AG04450 (cell line): ENCODE measurements around the gene ZBED3. TPM values are rescaled to one million over a fixed set of nuclear protein-coding genes. Genes with fewer than 3 reads are reported as not detected.
A peak's percentile ranks its signal among the peaks of the same experiment; 100 is the strongest.
"Not testable (repeated sequence)": the region's sequence is repeated elsewhere in the genome, so short reads cannot be mapped to it uniquely, and the experiment has no call there.

ENCODE experiments used
- CTCF ChIA-PET: fragments of 300-600, 350-600 bp; formaldehyde crosslinking; extraction: SDS; loops from one replicate; lab custom pipeline; 2022; ENCODE audit warnings: antibody characterized with exemption, inconsistent platforms; lab: Charles Lee
- POLR2A ChIA-PET: fragments of 350-600 bp; formaldehyde crosslinking; extraction: SDS; loops from one replicate; lab custom pipeline; 2021; ENCODE audit warnings: antibody characterized with exemption, inconsistent platforms; lab: Yijun Ruan, JAX
- DNase-seq: peaks from one replicate; pipeline ENCODE4 v3.0.0-alpha.2; 2011; ENCODE audit warnings: low read depth, low spot score
- H3K27ac ChIP-seq: one replicate; pipeline ENCODE4 v1.5.1; 2012; ENCODE audit warnings: low read depth, low read length, control low read depth
- H3K27me3 ChIP-seq: one replicate; pipeline ENCODE4 v1.6.0; 2012; ENCODE audit warnings: low read length; ENCODE audit not compliant: control insufficient read depth, insufficient read depth
- H3K4me3 ChIP-seq: 2 replicates; pipeline ENCODE4 v1.5.1; 2011; ENCODE audit warnings: mild to moderate bottlenecking, low read depth, low read length, control low read depth
- H3K9me3 ChIP-seq: 2 replicates; pipeline ENCODE4 v1.5.1; 2012; ENCODE audit warnings: low read length; ENCODE audit not compliant: control insufficient read depth, insufficient read depth
- polyA plus RNA-seq: library from polyadenylated mRNA; depleted of rRNA; stranded (reverse); fragments of >200 nt; gene quantifications from 2 replicates; pipeline ENCODE4 v1.2.3, GENCODE V29; 2011
- TF ChIP-seq, protein P1 (sequence below): IDR thresholded peaks from 2 replicates; pipeline ENCODE4 v1.5.1; 2011; ENCODE audit warnings: low read depth, low read length, control low read depth, inconsistent platforms

Gene ZBED3
- polyA plus RNA-seq, 1 experiment, result 7.3 TPM

DNA sequence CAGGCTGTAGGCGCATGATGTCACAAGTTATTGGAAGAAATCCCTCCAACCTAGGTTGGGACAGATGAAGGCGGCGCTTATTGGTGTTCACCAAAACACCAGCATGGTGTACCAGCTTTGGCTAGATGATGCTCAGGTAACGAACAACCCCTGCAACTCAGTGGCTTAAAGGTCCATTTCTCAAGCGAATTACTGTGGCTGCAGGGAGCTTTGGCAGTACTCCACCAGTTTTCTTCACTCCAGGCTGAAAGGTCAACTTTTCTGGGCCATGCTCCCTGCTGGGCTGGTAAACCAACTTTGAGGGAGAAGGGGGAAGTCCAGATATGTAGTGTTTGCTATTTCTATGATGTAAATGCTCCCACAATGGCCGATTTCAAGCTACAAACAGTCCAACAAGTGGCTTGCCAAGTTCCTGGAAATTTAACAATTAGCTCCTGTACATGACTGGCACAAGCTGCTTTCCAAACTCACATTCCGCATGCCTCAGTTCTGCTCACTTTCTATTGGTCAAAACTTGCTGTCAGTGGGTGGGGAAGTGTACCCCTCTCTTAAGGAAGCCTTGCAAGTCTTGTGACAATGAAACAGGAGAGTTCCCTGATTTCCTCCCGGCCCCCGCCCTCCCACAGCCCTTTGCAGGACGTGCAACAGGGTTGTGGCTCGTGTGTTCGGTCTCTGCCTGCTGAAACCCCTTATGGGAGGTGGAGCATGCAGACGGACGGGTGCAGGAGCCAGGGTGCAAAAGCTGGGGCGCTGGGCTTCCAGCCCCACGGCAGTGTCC is 588 bp upstream of the ZBED3 start:
- ChIA-PET POLR2A (interaction anchor here (0.6 kb wide), 1 partner anchor 379 kb away, joined by 3 read pairs; no protein-coding TSS in a partner anchor), CTCF (interaction anchor here (1.9 to 4.0 kb wide), 4 partner anchors 10 to 406 kb away, joined by 5 to 39 read pairs (median 14); partner anchors contain the start of gene WDR41)
- Histone ChIP-seq H3K27ac (peak overlapping the region; percentile 88), H3K4me3 (peak overlapping the region; percentile 77), H3K9me3 (no peaks in the 10 kb centered on the region), H3K27me3 (no peaks in the 10 kb centered on the region)
- DNase-seq, result no peak
- TF ChIP-seq, protein P1, sequence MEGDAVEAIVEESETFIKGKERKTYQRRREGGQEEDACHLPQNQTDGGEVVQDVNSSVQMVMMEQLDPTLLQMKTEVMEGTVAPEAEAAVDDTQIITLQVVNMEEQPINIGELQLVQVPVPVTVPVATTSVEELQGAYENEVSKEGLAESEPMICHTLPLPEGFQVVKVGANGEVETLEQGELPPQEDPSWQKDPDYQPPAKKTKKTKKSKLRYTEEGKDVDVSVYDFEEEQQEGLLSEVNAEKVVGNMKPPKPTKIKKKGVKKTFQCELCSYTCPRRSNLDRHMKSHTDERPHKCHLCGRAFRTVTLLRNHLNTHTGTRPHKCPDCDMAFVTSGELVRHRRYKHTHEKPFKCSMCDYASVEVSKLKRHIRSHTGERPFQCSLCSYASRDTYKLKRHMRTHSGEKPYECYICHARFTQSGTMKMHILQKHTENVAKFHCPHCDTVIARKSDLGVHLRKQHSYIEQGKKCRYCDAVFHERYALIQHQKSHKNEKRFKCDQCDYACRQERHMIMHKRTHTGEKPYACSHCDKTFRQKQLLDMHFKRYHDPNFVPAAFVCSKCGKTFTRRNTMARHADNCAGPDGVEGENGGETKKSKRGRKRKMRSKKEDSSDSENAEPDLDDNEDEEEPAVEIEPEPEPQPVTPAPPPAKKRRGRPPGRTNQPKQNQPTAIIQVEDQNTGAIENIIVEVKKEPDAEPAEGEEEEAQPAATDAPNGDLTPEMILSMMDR, result no peak

DNA sequence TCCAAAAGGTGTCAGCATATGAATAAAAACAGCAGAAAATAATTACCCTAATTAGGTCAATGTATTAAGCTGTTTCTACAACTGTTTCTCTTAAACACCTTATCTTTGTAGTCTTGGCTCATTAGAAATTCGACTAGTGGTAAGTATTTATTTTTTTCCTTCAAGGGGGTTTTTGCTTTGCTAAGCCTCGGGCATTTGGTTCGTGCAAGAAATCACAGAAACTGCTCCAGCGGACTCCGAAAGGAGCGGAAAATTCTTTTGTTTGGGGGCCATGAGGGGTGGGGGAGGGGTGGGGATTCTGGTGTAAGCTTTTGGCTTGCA is 757 bp downstream of the ZBED3 start:
- Histone ChIP-seq H3K27ac (peak overlapping the region; percentile 88), H3K4me3 (peak overlapping the region; percentile 77), H3K27me3 (no peaks in the 10 kb centered on the region), H3K9me3 (no peaks in the 10 kb centered on the region)
- TF ChIP-seq, protein P1, result no peak
- DNase-seq, result no peak
- ChIA-PET POLR2A (interaction anchor here (0.5 to 1.5 kb wide), 2 partner anchors 9 to 56 kb away, joined by 3 to 6 read pairs; partner anchors contain the start of gene AGGF1), CTCF (interaction anchor here (0.9 to 4.0 kb wide), 7 partner anchors 9 to 407 kb away, joined by 3 to 39 read pairs (median 5); partner anchors contain the start of gene WDR41)

DNA sequence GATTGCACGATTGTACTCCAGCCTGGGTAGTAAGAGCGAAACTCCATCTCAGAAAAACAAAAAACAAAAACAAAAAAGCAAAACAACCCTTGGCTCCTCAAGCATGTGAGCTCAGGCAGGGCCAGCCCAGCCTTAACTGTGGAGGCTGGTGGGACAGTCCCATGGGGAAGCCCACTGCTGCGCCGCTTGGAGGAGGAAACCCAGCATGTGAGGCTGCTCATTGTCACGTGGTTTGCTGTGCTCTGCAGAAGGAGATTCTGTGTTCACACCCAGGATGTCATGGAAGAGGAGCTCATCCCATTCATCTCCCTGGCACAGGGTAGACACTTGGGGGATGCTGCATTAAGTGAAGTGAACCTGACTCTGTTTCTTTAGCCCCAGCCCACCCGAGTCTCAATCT is 4.0 kb downstream of the ZBED3 start:
- Histone ChIP-seq H3K4me3 (no peak overlapping the region), H3K9me3 (no peaks in the 10 kb centered on the region), H3K27me3 (no peaks in the 10 kb centered on the region), H3K27ac (no peak overlapping the region)
- TF ChIP-seq, protein P1, result no peak
- ChIA-PET POLR2A (no interaction called here), CTCF (interaction anchor here (1.5 kb wide), 1 partner anchor 410 kb away, joined by 3 read pairs; no protein-coding TSS in a partner anchor)
- no peak for DNase-seq

DNA sequence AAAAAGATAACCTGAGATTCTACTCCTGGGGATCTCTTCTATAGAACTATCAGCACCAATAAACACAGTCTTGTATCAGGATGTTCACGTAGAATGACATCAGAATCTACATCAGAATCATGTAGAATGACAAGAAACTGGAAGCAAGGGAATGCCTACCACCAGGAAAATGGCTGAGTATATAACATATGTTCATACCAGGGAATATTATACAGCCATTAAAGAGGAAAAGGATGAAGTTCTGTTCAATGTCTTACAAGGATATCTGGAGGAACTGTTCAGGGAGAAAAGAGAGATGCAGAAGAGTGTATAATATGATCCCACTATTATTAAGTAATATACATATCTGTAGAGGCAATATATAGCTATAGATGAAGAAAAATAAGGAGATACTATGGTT is 4.8 kb downstream of the ZBED3 start:
- ChIA-PET CTCF (interaction anchor here (1.5 kb wide), 1 partner anchor 410 kb away, joined by 3 read pairs; no protein-coding TSS in a partner anchor), POLR2A (no interaction called here)
- Histone ChIP-seq H3K9me3 (no peaks in the 10 kb centered on the region), H3K27ac (no peak overlapping the region), H3K4me3 (no peak overlapping the region), H3K27me3 (no peaks in the 10 kb centered on the region)
- TF ChIP-seq, protein P1, result no peak
- DNase-seq, result no peak

DNA sequence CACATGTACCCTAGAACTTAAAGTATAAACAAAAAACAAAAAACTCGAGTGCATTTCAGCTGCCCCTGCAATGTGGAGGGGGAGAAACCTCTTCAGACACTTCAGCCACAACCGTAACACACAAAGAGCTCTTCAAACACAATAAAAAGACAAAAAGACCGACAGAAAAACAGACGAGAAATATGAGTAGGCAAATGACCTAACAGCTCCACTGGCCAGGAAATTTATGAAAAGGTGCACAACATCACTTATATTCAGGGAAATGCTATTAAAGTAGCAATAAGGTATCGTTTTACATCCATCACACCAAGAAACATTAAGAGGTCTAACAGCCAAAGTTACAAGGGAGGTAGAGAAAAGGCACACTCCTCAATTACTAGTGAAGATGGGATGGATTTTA is 6.2 kb downstream of the ZBED3 start:
- Histone ChIP-seq H3K9me3 (no peaks in the 10 kb centered on the region; the same call in 1 of the 2 replicates), H3K27ac (no peak overlapping the region), H3K4me3 (no peak overlapping the region), H3K27me3 (no peaks in the 10 kb centered on the region)
- ChIA-PET CTCF (no interaction called here), POLR2A (no interaction called here)
- DNase-seq, result no peak
- TF ChIP-seq, protein P1, result no peak

DNA sequence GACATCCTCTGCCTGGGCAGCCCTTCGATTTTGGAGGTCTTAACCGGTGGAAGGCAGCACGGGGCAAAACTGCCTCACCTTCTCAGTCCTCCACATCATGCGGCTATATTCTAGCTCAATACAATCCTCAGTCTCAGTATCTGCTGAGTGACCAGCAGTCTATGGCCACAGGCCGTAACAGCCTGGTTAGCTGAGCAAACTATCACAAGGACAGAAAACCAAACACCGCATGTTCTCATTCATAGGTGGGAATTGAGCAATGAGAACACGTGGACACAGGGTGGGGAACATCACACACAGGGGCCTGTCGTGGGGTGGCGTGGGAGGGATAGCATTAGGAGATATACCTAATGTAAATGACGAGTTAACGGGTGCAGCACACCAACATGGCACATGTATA is 6.6 kb downstream of the ZBED3 start:
- H3K27me3 ChIP-seq, DNase-seq, H3K27ac ChIP-seq, POLR2A ChIA-PET, H3K4me3 ChIP-seq, H3K9me3 ChIP-seq, CTCF ChIA-PET: not testable (repeated sequence)
